GM20000 (cell line): ENCODE results near the gene SMG7.

Experiments used
- DNase-seq: peaks from one replicate; pipeline ENCODE4 v3.0.0; 2012; ENCODE audit warnings: low spot score
- CTCF ChIP-seq: IDR thresholded peaks from 2 replicates; pipeline ENCODE4 v1.5.1; 2012; ENCODE audit warnings: mild to moderate bottlenecking, control low read depth; ENCODE audit errors: extremely low read depth, missing control alignments

Gene SMG7

DNA sequence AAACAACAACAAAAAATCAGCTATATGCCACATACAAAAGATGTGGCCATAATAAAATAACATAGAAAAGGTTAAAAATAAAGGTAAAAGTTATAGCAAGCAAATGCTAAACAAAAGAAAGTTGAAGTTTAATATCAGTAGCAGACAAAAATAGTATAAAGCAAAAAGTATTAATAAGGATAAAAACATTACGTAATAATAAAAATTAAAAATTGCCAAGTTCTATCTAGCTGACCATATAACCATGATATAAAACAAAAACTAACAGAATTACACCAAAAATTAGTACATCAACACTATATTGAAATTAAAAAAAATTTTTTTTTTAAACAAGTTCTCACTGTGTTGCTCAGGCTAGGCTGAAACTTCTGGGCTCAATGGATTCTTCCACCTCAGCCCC lies 15.5 kb upstream of the SMG7 start:
- no peak for DNase-seq
- no peak for TF ChIP-seq CTCF

- DNase-seq, result no peak
- no peak for TF ChIP-seq CTCF
These were observed 14.8 kb upstream of the SMG7 start for GRCh38 chr1:183457449-183457848.

DNA sequence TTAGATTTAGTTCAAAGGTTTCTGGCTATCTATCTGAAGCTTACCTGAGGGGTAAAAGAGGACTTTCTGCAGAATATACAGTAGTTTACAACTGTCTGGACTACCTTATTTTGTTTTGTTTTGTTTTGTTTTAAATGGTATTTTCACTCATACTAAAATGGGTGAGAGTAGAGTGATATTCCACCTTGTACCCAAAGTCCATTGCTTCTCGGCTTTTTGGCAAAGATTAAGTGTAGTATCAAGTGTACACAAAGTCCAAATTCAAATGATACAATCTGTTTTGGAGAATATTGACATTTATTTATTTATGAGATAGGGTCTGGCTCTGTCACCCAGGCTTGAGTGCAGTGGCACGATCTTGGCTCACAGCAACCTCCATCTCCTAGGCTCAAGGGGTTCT lies 11.7 kb upstream of the SMG7 start:
- TF ChIP-seq CTCF, result no peak
- no peak for DNase-seq

- no peak for DNase-seq
- no peak for TF ChIP-seq CTCF
These were observed 10.9 kb upstream of the SMG7 start for GRCh38 chr1:183461350-183461749.

DNA sequence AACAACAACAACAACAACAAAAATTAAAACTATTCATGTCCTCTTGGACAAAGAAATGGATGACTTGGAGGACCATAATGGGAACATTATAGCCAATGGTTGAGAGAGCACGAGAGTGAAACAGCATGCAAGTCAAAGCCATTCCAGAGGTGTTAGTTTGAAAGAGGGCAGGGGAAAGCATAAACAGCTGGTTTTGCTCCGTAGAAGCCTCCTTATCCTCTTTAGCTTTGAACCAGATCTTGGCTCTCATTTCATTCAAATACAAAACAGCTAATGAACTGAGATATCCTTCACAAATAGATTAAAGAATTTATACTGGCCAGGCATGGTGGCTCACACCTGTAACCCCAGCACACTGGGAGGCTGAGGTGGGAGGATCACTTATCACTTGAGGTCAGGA lies 8.7 kb upstream of the SMG7 start:
- no peak for DNase-seq
- TF ChIP-seq CTCF, result no peak

DNA sequence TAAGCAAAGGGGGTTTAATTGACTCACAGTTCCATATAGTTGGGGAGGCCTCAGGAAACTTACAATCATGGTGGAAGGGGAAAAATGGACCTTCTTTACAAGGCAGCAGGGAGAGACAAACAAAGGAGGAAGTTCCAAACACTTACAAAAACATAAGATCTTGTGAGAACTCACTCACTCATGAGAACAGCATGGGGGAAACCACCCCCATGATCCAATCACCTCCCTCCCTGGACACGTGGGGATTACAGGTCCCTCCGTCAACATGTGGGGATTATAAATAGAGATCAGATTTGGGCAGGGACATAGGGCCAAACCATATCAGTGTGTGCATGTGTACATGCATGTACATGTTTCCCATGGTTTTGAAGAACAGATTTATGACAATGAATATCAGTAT lies 5.5 kb upstream of the SMG7 start:
- DNase-seq, result no peak
- no peak for TF ChIP-seq CTCF

DNA sequence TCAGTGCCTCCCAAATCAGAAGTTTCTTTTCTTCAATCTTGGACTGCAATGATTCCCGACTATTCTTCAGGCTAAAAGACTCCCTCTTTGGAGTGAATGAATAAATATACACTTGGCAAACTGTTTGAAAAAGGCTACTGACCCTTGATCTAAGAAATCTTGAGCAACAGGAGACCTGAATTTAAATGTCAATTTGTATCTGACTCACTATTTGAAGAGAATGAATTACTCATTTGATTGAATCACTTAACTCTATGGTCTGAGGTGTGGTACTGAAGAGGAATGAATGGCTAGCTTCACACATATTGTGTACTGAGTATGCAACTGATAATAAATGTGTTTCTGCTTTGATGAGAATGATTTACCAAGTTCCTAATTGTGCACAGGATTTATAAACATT lies 4.6 kb upstream of the SMG7 start:
- no peak for TF ChIP-seq CTCF
- no peak for DNase-seq
